Measurements from ENCODE around the gene MBP.

Gene MBP

GRCh38 chr18:76979906-76980305, 152.7 kb downstream of the MBP start:
- Mint-ChIP-seq H3K4me3 (peak overlapping the region in 1 of 3 experiments; percentile 1), H3K9me3 (no peaks in the 10 kb centered on the region), H3K4me1 (peaks cover 82% of the 10 kb centered on the region), H3K36me3 (ENCODE audit: low read depth) (peaks cover 6% of the 10 kb centered on the region), H3K27me3 (ENCODE audit: low read depth) (no peaks in the 10 kb centered on the region), H3K27ac (peak overlapping the region in 2 of 3 experiments; percentile 56 to 70)
- TF ChIP-seq CTCF (IDR thresholded peaks at IDR 0.05; ENCODE audit: unreplicated experiment in 3 of 3): no peak

DNA sequence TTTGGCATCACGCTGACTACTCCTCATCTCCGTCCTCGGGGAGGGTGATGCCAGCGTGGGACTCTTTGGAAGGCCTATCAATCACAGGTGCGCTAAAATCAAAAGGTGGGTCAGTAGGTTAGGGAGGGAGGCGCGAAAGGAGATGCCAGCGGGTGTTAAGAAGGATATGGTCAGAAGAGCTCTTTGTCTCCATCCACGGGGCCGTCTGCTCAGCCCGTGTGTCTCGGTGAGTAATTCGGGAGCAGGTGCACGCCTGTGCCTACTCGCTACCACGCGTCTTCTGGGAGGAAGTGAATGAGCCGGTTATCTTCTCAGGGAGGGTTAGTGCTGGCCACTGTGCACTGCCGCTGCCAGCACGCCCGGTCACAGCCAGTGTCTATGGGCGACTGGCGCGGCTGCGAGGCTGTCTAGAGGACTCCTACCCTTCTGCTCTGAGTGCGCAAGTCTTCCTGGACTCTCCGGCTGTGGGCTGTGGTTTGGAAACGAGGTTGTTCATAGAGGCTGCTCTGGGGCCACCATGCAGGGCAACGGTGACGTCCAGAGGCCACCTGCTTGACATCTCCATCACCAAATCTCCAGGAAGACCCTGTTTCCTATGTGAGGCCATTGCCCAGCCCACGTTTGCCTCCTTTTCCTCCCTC, 153.4 kb downstream of the MBP start:
- peaks cover 89% of the 10 kb centered on the region for H3K4me1 Mint-ChIP-seq
- H3K4me3 Mint-ChIP-seq: no peak overlapping the region
- TF ChIP-seq CTCF (IDR thresholded peaks at IDR 0.05; ENCODE audit: unreplicated experiment in 3 of 3): no peak
- peak overlapping the region; percentile 53 to 70 (median 56) for H3K27ac Mint-ChIP-seq
- peaks cover 6% of the 10 kb centered on the region for H3K36me3 Mint-ChIP-seq (ENCODE audit: low read depth)
- no peaks in the 10 kb centered on the region for H3K9me3 Mint-ChIP-seq
- no peaks in the 10 kb centered on the region for H3K27me3 Mint-ChIP-seq (ENCODE audit: low read depth)

GRCh38 chr18:76978616-76979015, 154.0 kb downstream of the MBP start:
- no peaks in the 10 kb centered on the region for H3K27me3 Mint-ChIP-seq (ENCODE audit: low read depth)
- H3K9me3 Mint-ChIP-seq: no peaks in the 10 kb centered on the region
- peaks cover 95% of the 10 kb centered on the region for H3K4me1 Mint-ChIP-seq
- peaks cover 6% of the 10 kb centered on the region for H3K36me3 Mint-ChIP-seq (ENCODE audit: low read depth)
- no peak for TF ChIP-seq CTCF (IDR thresholded peaks at IDR 0.05; ENCODE audit: unreplicated experiment in 3 of 3)
- H3K27ac Mint-ChIP-seq: peak overlapping the region; percentile 18 to 56 (median 53)
- H3K4me3 Mint-ChIP-seq: no peak overlapping the region

DNA sequence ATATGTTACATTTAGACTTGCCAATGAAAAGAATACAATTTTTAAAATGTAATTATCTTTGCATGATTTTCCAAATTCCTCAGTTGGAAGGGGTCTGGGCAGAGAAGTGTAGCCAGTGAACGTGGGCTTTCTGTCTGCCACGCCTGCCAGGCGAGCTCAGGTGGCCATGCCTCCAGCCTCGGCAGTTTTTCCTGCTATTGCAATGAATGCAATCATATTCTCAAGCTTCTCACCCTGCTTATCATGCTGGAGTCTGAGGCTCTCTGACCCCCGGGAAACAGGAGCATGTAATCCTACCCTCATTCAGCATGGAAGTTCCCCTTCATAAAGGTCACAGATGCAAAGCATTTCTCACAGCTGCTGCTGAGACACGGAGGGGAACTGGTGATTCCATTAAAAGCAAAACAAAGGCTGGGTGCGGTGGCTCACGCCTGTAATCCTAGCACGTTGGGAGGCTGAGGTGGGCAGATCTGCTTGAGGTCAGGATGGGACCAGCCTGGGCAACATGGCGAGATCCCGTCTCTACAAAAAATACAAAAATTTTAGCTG, 154.8 kb downstream of the MBP start:
- no peak for TF ChIP-seq CTCF (IDR thresholded peaks at IDR 0.05; ENCODE audit: unreplicated experiment in 3 of 3)

GRCh38 chr18:76977108-76977621, 155.4 kb downstream of the MBP start:
- Mint-ChIP-seq H3K36me3 (ENCODE audit: low read depth) (peaks cover 6% of the 10 kb centered on the region), H3K27me3 (ENCODE audit: low read depth) (no peaks in the 10 kb centered on the region), H3K4me1 (peaks cover 93% of the 10 kb centered on the region), H3K9me3 (no peaks in the 10 kb centered on the region), H3K27ac (peak overlapping the region; percentile 53 to 86 (median 63)), H3K4me3 (no peak overlapping the region)
- no peak for TF ChIP-seq CTCF (IDR thresholded peaks at IDR 0.05; ENCODE audit: unreplicated experiment in 3 of 3)

More for the DNA sequence above, 154.8 kb downstream of the MBP start:
- Mint-ChIP-seq H3K9me3 (no peaks in the 10 kb centered on the region), H3K27ac (peak overlapping the region; percentile 53 to 86 (median 63)), H3K36me3 (ENCODE audit: low read depth) (peaks cover 6% of the 10 kb centered on the region), H3K4me3 (peak overlapping the region in 2 of 3 experiments; percentile 17 to 55), H3K4me1 (peaks cover 95% of the 10 kb centered on the region), H3K27me3 (ENCODE audit: low read depth) (no peaks in the 10 kb centered on the region)

Measured in nephron (organoid).